ELR (cell line): ENCODE data around the gene CYP2J2.
"Not testable (repeated sequence)": the region's sequence is repeated elsewhere in the genome, so short reads cannot be mapped to it uniquely, and the experiment has no call there.

Experiments used
- DNase-seq: peaks from one replicate; pipeline ENCODE4 v3.0.0-alpha.2; 2015; ENCODE audit warnings: low read depth

CYP2J2 gene

GRCh38 chr1:59926381-59927123, at the start of gene CYP2J2:
CYP2J2 (minus strand) TSS chr1:59926773; CDS start chr1:59926746, 27 bp downstream.
- peak; percentile 33 for DNase-seq

DNA sequence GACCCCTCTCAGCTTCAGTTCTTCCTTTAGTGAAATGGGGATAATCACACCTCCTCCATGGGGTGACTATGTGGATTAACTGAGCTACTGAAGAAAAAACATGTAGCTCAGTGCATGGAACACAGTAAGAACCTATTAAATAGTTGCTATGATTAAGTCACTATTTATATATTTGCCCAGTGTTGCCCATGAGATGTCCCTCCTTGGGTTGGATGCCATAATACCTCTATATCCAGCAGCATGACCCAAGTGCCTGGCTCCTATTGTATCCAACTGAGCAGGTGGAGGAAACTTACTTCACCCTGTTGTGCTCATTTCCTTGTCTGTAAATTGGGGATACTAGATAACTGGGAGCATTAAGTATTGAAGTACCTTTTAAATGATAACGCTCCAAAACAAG, 47.1 kb upstream of the CYP2J2 start:
- no peak for DNase-seq

- DNase-seq = no peak
Measured at GRCh38 chr1:59972216-59972927, 45.8 kb upstream of the CYP2J2 start.

GRCh38 chr1:59971464-59971911, 44.9 kb upstream of the CYP2J2 start:
- peak; percentile 67 for DNase-seq

GRCh38 chr1:59969542-59970175, 43.1 kb upstream of the CYP2J2 start:
- DNase-seq = not testable (repeated sequence)

- not testable (repeated sequence) for DNase-seq
Measured at GRCh38 chr1:59968746-59969145, 42.2 kb upstream of the CYP2J2 start.

- DNase-seq = no peak
Measured at GRCh38 chr1:59967780-59968179, 41.2 kb upstream of the CYP2J2 start.

- no peak for DNase-seq
Measured at GRCh38 chr1:59967141-59967697, 40.6 kb upstream of the CYP2J2 start.

DNA sequence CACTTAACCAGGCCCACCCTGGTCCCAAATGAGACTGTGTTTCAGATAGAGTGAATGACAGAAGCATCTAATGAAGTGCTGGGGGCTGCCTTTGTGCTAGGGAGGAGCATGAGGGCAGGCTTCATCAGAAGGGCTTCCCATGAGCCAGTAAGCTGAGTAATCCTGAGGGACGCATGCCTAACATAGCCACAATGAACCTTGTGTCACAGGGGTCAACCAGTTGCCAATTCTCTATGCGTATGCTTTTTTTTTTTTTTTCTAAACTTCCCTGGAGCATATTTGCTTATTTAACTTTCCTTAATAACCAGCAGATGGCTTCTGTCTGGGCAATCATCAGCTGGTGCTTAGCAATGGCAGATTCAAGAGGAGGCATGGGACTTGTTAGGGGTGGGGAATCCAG, 25.5 kb upstream of the CYP2J2 start:
- peak; percentile 21 for DNase-seq

DNA sequence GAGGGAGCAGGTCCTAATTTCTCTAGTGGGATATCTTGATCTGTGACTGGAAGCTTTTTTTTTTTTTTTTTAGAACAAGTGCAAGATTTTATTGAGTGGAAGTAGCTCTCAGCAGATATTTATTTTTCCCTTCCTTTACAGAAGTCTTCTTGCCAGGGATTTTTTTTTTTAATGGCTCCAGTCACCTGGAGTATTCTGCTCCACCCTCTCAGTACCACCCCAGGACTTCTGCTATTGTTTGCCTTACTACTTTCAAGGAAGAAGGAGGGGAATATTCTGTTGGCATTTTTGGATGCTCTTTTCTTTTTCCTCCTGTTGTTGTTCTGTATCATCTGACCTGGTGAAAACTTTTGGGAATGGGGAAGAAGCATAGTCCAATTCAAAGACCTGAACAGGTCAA, 23.1 kb upstream of the CYP2J2 start:
- no peak for DNase-seq

GRCh38 chr1:59948990-59949389, 22.4 kb upstream of the CYP2J2 start:
- DNase-seq = no peak

DNA sequence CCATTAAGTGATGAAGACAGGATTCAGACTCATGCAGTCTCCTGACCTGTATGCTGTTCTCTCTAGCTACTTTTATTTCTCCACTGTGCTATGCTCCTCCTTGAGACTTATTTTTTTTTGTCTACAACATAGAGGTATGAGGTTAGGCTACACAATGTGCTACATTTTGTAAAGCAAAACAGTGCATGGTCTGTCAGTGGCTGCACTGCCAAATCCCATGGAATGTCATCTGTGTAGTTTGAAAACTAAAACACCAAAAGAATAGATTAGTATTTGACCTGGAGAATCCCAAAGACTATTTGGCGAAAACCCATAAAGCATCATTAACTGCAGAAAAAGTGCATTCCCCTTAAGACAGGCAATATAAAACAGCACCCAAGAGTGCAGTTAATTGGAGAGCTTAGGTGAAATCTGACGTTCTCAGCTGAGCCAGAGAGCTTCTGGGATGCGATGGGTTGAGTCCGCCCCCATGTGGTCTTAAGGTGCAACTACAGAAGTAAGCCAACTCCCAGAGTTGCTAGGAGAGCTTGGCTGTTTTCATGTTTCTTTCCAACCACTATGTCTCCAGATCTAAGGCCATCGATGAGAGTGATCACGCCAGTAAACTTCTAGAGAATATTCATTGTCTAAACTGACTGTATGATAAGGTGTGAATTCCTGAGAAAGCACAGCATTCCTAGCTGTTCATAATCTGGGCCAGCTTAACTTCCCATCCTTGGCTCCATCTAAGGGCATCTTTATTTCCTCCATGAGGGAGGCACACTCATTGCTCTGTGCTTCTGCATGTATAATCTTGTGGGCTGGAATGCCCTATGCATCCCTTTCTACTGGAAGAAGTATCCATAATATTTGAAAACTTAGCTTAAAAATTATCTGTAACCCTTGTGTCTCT, 20.7 kb upstream of the CYP2J2 start:
- DNase-seq = peak; percentile 70

DNA sequence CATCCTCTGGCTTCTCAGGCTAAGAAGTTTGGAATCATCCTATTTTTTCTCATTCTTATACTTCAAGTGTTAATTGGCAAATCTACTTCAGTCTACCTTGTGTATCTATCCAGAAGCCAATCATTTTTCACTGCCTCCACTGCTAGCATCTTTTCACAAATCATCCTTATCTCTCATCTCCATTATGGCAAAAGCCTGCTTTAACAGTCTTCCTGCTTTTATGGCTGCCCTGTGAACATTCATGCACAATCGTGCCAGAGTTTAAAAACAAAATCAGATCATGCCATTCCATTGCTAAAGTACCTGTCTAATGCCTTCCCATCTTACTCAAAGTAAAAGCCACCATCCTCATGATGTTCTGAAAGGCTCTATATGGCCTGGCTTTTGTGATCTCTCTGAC, 19.2 kb upstream of the CYP2J2 start:
- DNase-seq = no peak

DNA sequence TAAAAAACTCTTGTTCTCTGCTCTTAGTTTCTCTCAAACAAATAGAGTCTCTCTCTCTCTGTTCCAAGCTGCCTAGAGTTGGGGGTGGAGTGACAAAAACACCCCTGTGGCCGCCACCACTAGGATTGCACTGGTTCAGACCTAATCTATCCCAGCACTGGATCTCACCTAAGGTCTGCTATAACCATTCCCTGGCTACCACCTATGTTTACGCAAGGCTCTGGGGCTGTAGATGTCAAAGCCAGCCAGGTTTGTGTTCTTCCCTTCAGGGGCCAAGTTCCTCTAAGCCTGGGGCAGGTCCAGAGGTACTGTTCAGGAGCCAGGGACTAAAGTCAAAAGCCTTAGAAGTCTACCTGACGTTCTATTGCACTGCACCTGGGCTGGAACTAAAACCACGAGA, 12.8 kb upstream of the CYP2J2 start:
- DNase-seq = no peak

DNA sequence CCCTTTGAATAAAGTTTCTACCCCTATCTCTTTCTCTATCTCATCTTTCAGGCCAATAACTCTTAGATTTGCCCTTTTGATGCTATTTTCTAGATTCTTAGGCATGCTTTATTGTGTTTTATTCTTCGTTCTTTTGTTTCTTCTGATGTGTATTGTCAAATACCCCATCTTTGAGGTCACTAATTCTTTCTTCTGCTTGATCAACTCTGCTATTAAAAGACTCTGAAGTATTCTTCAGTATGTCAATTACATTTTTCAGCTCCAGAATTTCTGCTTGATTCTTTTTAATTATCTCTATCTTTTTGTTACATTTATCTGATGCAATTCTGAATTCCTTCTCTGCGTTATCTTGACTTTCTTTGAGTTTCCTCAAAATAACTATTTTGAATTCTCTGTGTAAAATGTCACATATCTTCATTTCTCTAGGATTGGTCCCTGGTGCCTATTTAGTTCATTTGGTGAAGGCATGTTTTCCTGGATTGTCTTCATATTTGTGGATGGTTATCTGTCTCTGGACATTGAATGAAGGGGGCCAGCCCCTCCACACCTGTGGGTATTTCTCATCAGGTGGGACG, 11.2 kb upstream of the CYP2J2 start:
- DNase-seq = no peak

DNA sequence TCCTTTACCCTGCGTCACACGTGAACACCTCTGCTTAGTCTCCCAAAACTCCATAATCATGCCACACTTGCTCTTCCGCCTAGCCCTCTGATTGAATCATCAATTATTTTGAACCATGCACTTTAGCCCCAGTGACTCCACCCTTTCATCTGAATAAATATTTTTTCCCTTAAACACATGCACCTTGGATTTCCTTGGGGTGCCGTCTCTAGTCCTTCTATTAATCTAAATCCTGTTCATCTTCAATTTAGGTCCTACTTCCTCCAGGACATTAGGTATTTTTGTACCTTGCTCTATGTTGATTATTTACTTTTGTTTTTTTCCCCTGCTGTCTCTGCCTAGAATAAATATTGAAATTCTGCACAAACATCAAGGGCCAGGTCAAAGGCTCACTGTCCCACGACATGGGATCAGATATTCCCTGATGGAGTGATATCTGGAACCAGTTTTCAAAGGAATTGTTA, 9.8 kb upstream of the CYP2J2 start:
- no peak for DNase-seq

DNA sequence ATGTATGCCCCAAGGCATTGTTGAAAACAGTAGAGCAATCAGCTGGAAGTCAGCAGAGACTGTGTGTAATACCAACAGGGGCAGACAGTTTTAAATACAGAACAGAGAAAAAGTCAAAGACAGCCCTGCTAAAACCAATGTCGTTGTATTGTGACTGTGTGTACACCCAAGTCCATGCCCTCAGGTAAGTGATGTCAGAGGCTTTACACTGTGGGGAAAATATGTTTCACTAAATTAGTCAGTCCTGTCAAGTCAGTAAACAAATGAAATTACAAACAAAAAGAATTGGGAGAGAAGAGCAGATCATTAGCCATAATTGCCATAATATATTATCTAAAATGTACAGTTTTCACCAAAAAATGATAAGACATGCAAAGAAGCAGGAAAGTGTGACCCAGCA, 2.4 kb upstream of the CYP2J2 start:
- no peak for DNase-seq

- no peak for DNase-seq
Measured at GRCh38 chr1:59927213-59927612, 640 bp upstream of the CYP2J2 start.

GRCh38 chr1:59924653-59925052, 1.9 kb downstream of the CYP2J2 start:
- no peak for DNase-seq

DNA sequence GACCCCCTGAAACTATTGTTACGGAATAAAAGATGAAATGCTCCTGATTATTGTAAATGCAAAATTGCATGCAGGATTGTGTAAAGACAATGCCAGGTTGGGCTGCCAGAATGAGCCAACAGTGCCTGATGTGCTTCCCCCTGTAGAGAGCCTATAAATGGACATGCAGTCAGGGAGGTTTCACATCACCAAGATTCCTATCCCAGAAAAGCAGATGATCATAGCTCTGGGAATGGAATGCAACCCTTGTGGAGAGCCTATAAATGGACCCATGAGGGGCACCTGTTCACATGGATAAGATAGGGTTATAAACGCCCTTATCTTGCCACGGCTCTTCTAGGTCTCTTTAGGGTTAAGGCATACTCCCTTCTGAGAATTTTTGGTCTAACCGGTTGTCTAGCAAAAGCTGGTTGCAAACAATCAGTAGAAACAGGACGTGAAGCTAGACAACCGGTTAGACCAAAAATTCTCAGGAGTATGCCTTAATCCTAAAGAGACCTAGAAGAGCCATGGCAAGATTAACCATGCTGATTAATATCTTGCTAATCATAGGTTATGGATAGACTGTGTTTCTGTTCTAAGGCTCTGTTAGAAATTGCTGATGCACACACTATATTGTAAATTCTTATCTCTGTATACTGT, 5.2 kb downstream of the CYP2J2 start:
- not testable (repeated sequence) for DNase-seq

- no peak for DNase-seq
Measured at GRCh38 chr1:59919746-59920145, 6.8 kb downstream of the CYP2J2 start.
